Sigmoid colon (tissue), 7 donors: Measurements from ENCODE around the gene TULP3. TPM values are rescaled to one million over a fixed set of nuclear protein-coding genes. Genes with fewer than 3 reads are reported as not detected.

Source experiments
- DNase-seq: peaks from one replicate; pipeline ENCODE4 v3.0.0-alpha.2; 2019
- H3K27ac ChIP-seq, 4 donors: fragments of 200-600 bp; sonication (generic); one replicate each; pipeline ENCODE4 v1.5.1; 2016 to 2019; ENCODE audit warnings: mild to moderate bottlenecking in 1 of 4
- H3K27me3 ChIP-seq, 3 donors: fragments of 200-600 bp; sonication (generic); one replicate each; pipeline ENCODE4 v1.5.1; 2019; ENCODE audit warnings: mild to moderate bottlenecking in 1 of 3
- H3K36me3 ChIP-seq, 4 donors: fragments of 200-600 bp; sonication (generic); one replicate each; pipeline ENCODE4 v1.5.1; 2016 to 2019
- H3K4me1 ChIP-seq, 4 donors: fragments of 200-600 bp; sonication (generic); one replicate each; pipeline ENCODE4 v1.5.1; 2017 to 2019
- H3K4me3 ChIP-seq, 4 donors: fragments of 200-600 bp; sonication (generic); one replicate each; pipeline ENCODE4 v1.5.1; 2017 to 2019; ENCODE audit warnings: mild to moderate bottlenecking in 2 of 4, moderate library complexity in 1 of 4
- H3K9me3 ChIP-seq, 4 donors: fragments of 200-600 bp in 3 of 4; sonication (generic) in 3 of 4; one replicate each; pipeline versions ENCODE4 v1.5.1 to v1.6.1; 2013 to 2019
- CTCF ChIP-seq, 4 experiments: fragments of 450-650 bp in 3 of 4; fragments of 200-600 bp in 1 of 4; IDR thresholded peaks; one replicate each; pipeline ENCODE4 v1.5.1; 2016 to 2019; ENCODE audit warnings: antibody characterized with exemption in 4 of 4, mild to moderate bottlenecking in 3 of 4, moderate library complexity in 2 of 4
- EP300 ChIP-seq, 4 donors: sonication (generic); formaldehyde crosslinking; IDR thresholded peaks; one replicate each; pipeline ENCODE4 v1.6.1; 2017; ENCODE audit warnings: antibody characterized with exemption in 4 of 4
- POLR2A ChIP-seq, 2 donors: fragments of 450-650 bp; IDR thresholded peaks; one replicate each; pipeline ENCODE4 v1.6.1; 2016; ENCODE audit warnings: antibody characterized with exemption in 2 of 2, mild to moderate bottlenecking in 2 of 2, moderate library complexity in 2 of 2
- POLR2AphosphoS5 ChIP-seq, 4 donors: sonication (generic); formaldehyde crosslinking; IDR thresholded peaks; one replicate each; pipeline ENCODE4 v1.6.1; 2017; ENCODE audit warnings: antibody characterized with exemption in 4 of 4
- WGBS, 2 donors: extraction: QIAGEN DNeasy Blood & Tissue Kit; methylation state at CpG; one replicate each; pipeline ENCODE4 v1.1.7; 2013; 5-methylcytosine and 5-hydroxymethylcytosine counted together
- intact Hi-C: fragments of 100-400 bp; cut with DNase I; formaldehyde crosslinking; loops from one replicate; pipeline ENCODE4 v1.15.1; 2023
- polyA plus RNA-seq, 3 donors: library from polyadenylated mRNA; stranded (reverse); fragments of 200-250 nt; gene quantifications; one replicate each; pipeline ENCODE4 v1.2.3, GENCODE V29; 2013
- total RNA-seq, 4 donors: library from RNA; depleted of rRNA; stranded (reverse); fragments of >200 nt; gene quantifications; one replicate each; pipeline ENCODE4 v1.1.0, GENCODE V29; 2016
- donor health status: healthy with polysubstance abuse.
- donor health status: Bipolar disorder and iron deficiency.
- donor health status: healthy.

The TULP3 gene
- total and polyA plus RNA-seq, 7 donors: 3.0 to 32.1 (median 17.8) TPM

- Histone ChIP-seq H3K4me1 (peaks cover 0 to 4% (median 0%) of the 10 kb centered on the region in 4 donors), H3K4me3 (no peak overlapping the region), H3K36me3 (peaks cover 0 to 7% (median 2%) of the 10 kb centered on the region in 4 donors), H3K27ac (peak overlapping the region in 2 of 4 donors; percentile 6 to 33), H3K27me3 (no peaks in the 10 kb centered on the region), H3K9me3 (no peaks in the 10 kb centered on the region)
- DNase-seq: no peak
- TF ChIP-seq EP300 (IDR thresholded peaks at IDR 0.05) (no peak), POLR2A (IDR thresholded peaks at IDR 0.05) (no peak), CTCF (IDR thresholded peaks at IDR 0.05) (no peak), POLR2AphosphoS5 (IDR thresholded peaks at IDR 0.05) (no peak)
- 73 to 75% methylated on average over 6 of the region's 6 CpGs for WGBS, 2 donors
- intact Hi-C loops: no loop called here
Measured at GRCh38 chr12:2845280-2845679, 45.4 kb upstream of the TULP3 start.

GRCh38 chr12:2851931-2852330 is 38.8 kb upstream of the TULP3 start:
- WGBS, 2 donors: 91 to 94% methylated on average over 3 of the region's 3 CpGs
- Histone ChIP-seq H3K4me3 (no peak overlapping the region), H3K4me1 (peaks cover 0 to 5% (median 0%) of the 10 kb centered on the region in 4 donors), H3K36me3 (no peaks in the 10 kb centered on the region), H3K27ac (no peak overlapping the region), H3K27me3 (no peaks in the 10 kb centered on the region), H3K9me3 (no peaks in the 10 kb centered on the region)
- DNase-seq: no peak
- no peak for TF ChIP-seq POLR2AphosphoS5 (IDR thresholded peaks at IDR 0.05)
- intact Hi-C loops: loop anchor here (2.0 to 5.0 kb wide), 2 partner anchors 90 to 189 kb away; no protein-coding TSS in a partner anchor

GRCh38 chr12:2853626-2854025 is 37.1 kb upstream of the TULP3 start:
- H3K27ac ChIP-seq: no peak overlapping the region
- intact Hi-C loops: loop anchor here (2.0 to 5.0 kb wide), 2 partner anchors 89 to 187 kb away; no protein-coding TSS in a partner anchor
- no peaks in the 10 kb centered on the region for H3K9me3 ChIP-seq
- no peaks in the 10 kb centered on the region for H3K36me3 ChIP-seq
- H3K4me1 ChIP-seq: peaks cover 0 to 5% (median 0%) of the 10 kb centered on the region in 4 donors
- H3K27me3 ChIP-seq: no peaks in the 10 kb centered on the region
- TF ChIP-seq CTCF (IDR thresholded peaks at IDR 0.05) (peak; percentile 59 to 88 (median 76)), POLR2AphosphoS5 (IDR thresholded peaks at IDR 0.05) (peak in 2 of 4 donors; percentile 26 to 44), EP300 (IDR thresholded peaks at IDR 0.05) (no peak)
- H3K4me3 ChIP-seq: no peak overlapping the region
- 31 to 33% methylated on average over 11 of the region's 11 CpGs for WGBS, 2 donors
- DNase-seq: peak; percentile 92

- Histone ChIP-seq H3K9me3 (no peaks in the 10 kb centered on the region), H3K27ac (no peak overlapping the region), H3K27me3 (no peaks in the 10 kb centered on the region), H3K4me3 (no peak overlapping the region), H3K4me1 (peaks cover 0 to 5% (median 0%) of the 10 kb centered on the region in 4 donors), H3K36me3 (no peaks in the 10 kb centered on the region)
- intact Hi-C loops: loop anchor here (5.0 kb wide), 1 partner anchor 87 kb away; no protein-coding TSS in a partner anchor
- 32 to 77% methylated on average over 25 of the region's 25 CpGs for WGBS, 2 donors
- no peak for DNase-seq
- TF ChIP-seq POLR2AphosphoS5 (IDR thresholded peaks at IDR 0.05) (no peak), CTCF (IDR thresholded peaks at IDR 0.05) (no peak), EP300 (IDR thresholded peaks at IDR 0.05) (no peak), POLR2A (IDR thresholded peaks at IDR 0.05) (no peak)
Measured at GRCh38 chr12:2854669-2855453, 35.8 kb upstream of the TULP3 start.

GRCh38 chr12:2855546-2855945 is 35.1 kb upstream of the TULP3 start:
- no peaks in the 10 kb centered on the region for H3K9me3 ChIP-seq
- no peak for DNase-seq
- H3K27ac ChIP-seq: no peak overlapping the region
- no peaks in the 10 kb centered on the region for H3K36me3 ChIP-seq
- no peaks in the 10 kb centered on the region for H3K27me3 ChIP-seq
- TF ChIP-seq POLR2A (IDR thresholded peaks at IDR 0.05) (no peak), CTCF (IDR thresholded peaks at IDR 0.05) (no peak), POLR2AphosphoS5 (IDR thresholded peaks at IDR 0.05) (no peak), EP300 (IDR thresholded peaks at IDR 0.05) (no peak)
- WGBS, 2 donors: 38 to 82% methylated on average over 7 of the region's 7 CpGs
- H3K4me3 ChIP-seq: no peak overlapping the region
- intact Hi-C loops: no loop called here
- H3K4me1 ChIP-seq: peaks cover 0 to 5% (median 0%) of the 10 kb centered on the region in 4 donors
